ENCODE results near the gene ACTN2.

DNA sequence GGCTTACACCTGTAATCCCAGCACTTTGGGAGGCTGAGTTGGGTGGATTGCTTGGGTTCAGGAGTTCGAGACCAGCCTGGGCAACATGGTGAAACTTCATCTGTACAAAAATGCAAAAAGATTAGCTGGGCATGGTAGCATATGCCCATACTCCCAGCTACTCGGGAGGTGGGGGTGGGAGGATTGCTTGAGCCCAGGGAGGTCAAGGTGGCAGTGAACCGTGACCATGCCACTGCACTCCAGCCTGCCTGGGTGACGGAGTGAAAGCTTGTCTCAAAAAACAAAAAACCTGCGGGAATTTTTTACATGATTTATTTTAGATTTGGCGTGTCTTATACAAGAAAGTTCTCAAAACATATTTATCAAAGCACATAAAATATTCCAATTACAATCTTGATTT is 81.0 kb downstream of the ACTN2 start:
- TF ChIP-seq, protein P1, sequence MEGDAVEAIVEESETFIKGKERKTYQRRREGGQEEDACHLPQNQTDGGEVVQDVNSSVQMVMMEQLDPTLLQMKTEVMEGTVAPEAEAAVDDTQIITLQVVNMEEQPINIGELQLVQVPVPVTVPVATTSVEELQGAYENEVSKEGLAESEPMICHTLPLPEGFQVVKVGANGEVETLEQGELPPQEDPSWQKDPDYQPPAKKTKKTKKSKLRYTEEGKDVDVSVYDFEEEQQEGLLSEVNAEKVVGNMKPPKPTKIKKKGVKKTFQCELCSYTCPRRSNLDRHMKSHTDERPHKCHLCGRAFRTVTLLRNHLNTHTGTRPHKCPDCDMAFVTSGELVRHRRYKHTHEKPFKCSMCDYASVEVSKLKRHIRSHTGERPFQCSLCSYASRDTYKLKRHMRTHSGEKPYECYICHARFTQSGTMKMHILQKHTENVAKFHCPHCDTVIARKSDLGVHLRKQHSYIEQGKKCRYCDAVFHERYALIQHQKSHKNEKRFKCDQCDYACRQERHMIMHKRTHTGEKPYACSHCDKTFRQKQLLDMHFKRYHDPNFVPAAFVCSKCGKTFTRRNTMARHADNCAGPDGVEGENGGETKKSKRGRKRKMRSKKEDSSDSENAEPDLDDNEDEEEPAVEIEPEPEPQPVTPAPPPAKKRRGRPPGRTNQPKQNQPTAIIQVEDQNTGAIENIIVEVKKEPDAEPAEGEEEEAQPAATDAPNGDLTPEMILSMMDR (IDR thresholded peaks at IDR 0.05) = no peak
- TF ChIP-seq POLR2AphosphoS5 (IDR thresholded peaks at IDR 0.05) = no peak
